ENCODE data around the gene FLT3.

DNA sequence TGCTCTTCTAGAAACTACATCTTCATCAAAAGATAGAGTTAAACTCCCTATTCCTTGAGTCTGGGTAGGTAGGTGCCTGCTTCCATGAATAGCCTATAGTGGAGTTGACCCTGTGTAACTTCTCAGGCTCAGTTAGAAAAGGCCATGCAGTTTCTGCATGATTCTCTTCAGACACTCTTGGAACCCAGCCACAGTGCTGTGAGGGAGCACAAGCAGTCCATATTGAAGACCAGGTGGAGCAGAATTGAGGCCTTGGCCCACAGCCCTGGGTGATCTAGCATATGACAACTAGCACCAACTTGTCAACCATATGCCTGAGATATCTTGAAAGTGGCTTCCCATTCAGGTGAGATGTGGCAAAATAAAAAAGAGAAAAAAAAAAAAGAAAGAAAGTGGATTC is 27.7 kb upstream of the FLT3 start:
- TF ChIP-seq, protein P1, sequence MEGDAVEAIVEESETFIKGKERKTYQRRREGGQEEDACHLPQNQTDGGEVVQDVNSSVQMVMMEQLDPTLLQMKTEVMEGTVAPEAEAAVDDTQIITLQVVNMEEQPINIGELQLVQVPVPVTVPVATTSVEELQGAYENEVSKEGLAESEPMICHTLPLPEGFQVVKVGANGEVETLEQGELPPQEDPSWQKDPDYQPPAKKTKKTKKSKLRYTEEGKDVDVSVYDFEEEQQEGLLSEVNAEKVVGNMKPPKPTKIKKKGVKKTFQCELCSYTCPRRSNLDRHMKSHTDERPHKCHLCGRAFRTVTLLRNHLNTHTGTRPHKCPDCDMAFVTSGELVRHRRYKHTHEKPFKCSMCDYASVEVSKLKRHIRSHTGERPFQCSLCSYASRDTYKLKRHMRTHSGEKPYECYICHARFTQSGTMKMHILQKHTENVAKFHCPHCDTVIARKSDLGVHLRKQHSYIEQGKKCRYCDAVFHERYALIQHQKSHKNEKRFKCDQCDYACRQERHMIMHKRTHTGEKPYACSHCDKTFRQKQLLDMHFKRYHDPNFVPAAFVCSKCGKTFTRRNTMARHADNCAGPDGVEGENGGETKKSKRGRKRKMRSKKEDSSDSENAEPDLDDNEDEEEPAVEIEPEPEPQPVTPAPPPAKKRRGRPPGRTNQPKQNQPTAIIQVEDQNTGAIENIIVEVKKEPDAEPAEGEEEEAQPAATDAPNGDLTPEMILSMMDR (IDR thresholded peaks at IDR 0.05; ENCODE audit: low read length): no peak
- TF ChIP-seq EZH2phosphoT487 (IDR thresholded peaks at IDR 0.05; ENCODE audit: low read length) (no peak), EZH2 (optimal IDR thresholded peaks at IDR 0.05; ENCODE audit: low read depth, low read length) (no peak)
